Measurements from ENCODE around the gene ANO3. TPM values are rescaled to one million over a fixed set of nuclear protein-coding genes. Genes with fewer than 3 reads are reported as not detected.

The ANO3 gene
- total RNA-seq, 1 donor from 2014 or later: 1.3 TPM

DNA sequence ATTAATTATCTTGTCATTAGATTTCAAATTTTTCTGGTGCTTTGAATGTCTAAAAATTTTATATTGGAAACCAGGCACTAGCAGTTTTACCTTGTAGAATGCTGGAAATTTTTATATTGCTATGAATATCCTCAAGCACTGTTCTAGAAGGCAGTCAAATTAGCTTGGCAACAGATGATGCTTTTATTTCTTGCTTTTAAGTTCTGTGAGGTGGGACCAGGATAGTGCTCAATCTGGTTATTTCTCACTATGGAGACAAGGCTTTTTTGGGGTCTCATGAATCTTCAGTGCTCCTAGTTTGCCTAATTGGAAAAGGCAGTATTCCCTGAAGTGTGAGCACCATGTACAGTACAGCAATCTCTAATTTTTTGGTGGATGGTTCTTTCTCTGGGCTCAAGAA is 27.1 kb downstream of the ANO3 start:
- DNase-seq: no peak

GRCh38 chr11:26365284-26365683 is 33.4 kb downstream of the ANO3 start:
- no peak for DNase-seq

GRCh38 chr11:26377619-26378018 is 45.7 kb downstream of the ANO3 start:
- no peak for DNase-seq

DNA sequence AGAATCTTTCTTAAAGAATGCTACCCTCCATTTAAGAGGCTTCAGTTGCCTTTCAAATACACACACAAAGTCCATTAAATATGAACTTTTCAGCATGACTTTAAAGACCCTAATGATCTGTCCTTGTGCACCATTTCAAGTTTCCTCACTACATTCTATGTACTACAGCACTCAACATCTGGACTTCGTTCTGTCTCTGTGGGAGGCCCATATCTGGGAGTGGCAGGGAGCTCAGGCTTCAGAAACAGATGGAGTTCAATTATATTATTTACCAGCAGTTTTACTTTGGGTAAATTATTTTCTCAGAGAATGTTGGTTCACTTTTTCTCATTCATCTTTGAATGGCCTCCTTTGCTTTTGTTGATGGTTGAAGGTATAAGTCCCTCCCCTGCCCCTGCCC is 67.4 kb downstream of the ANO3 start:
- no peak for DNase-seq

DNA sequence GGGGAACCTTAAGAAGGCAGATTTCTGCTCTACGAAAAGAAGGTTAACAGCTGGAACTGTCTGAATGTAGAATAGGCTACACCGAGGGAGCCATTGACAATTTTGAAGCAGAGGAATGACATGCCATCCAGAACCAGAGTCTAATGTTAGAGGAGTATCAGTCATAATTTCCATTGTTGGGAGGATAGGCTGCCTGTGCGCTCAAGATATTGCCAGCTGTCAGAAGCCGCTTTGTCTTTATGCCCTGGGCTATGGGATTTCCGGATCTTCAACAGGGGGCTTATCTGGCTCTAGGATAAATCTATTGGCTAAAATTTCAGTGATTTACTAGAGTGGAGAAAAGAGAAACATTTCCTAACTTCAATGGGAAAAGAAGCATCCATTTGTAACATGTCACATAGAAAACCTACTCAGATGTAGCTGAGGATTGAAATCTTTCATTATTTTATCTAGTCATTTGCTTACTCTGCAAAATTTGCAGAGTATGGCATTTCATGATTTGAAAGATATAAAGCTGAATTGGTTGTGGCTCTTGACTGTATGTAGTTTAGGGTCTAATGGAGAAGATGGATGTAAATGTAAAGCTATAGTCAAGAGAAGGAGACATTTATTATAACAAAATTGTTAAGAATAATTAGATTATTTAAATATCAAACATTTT is 78.9 kb downstream of the ANO3 start:
- DNase-seq: peak; percentile 13

- DNase-seq: no peak
Measured at GRCh38 chr11:26412955-26413354, 81.0 kb downstream of the ANO3 start.

- peak; percentile 68 for DNase-seq
Measured at GRCh38 chr11:26418386-26418912, 86.5 kb downstream of the ANO3 start.

DNA sequence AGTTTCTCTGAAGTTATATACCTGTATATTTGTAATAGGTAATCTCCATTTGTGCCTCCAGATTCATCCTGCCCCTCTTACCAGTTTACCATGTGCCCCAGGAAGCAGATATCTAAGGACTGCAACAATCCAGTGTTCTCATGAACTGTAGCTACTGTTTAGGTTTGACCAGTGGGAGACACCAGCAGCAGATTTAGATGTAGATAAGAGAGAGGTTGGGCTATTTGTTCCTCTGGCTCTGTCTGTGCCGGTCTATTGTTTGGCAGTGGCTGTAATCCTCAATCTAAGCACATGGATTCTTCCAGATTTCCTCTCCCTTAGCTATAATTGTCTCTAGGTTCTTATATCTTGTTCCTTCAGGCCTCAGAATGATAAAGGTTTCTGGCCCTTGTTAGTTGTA is 88.4 kb downstream of the ANO3 start:
- DNase-seq: no peak

DNA sequence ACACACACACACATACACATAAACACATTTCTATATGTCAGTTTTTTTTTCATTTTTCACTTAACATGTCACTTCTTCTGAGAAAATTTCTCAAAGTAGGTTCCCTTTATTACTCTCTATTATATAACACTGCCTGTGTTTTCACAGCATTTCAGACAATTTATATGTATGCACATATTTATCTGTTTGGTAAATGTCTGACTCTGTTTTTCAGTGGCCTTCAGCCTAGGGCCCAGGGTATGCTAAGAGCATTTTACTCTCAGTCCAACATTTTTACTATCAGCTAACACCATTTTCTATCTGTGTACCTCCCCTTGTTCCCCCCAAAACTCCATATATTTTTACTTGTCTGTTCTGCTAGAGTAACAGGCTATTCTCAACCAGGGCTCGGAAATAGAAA is 92.3 kb downstream of the ANO3 start:
- no peak for DNase-seq

GRCh38 chr11:26439854-26440253 is 107.9 kb downstream of the ANO3 start:
- no peak for DNase-seq

DNA sequence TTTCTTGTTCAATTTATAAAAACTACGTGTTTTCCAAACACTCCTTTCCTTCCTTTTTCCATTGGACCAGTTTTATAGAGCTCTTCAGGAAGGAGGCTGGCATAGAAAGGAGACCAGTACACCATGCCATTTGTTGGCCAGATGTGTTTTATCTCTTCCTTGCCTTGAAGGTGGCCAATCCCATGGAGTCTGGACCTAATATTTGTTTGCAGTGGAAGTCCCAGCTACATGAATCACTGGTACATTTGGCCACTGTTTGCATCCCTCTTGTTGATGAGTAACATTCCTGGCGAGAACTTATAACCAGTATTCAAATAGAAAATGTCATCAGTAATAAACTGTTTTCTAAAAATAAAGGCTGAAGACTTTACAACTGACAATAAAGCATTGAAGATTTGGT is 110.2 kb downstream of the ANO3 start:
- DNase-seq: no peak

DNA sequence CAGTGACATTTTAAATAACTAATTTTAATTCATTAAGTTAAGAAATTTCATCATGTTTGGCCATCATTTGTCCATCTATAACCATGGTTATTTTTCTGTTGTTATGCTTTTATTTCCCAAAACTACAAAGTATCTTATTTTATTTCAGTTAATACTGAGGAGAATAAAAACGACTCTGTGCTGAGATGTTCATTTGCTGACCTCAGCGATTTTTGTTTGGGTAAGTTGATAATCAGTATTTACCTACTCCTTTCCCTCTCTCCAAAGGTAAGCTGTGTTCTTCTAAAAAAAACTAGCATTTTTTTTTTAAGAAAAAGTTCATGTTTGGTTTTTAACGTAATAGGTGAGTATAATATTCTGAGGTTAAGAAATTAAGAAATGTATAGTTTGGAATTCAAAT is 111.7 kb downstream of the ANO3 start:
- DNase-seq: no peak

- no peak for DNase-seq
Measured at GRCh38 chr11:26457636-26458035, 125.7 kb downstream of the ANO3 start.

DNA sequence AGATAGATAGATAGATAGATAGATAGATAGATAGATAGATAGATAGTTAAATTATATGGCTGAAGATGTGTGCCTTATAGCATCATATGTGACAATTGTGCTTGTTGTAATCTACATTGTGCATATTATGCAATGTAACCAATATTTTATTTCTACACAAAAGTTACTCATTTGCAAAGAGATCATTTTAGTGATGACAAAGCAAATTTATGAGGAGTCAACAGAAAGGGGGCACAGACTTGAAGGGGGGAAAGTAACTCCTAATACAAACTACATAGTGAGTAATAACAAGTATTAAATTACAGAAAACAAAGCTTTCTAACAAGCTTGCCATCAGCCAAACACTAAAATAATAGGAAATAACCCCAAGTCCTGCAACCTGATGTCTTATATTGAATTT is 133.3 kb downstream of the ANO3 start:
- no peak for DNase-seq

DNA sequence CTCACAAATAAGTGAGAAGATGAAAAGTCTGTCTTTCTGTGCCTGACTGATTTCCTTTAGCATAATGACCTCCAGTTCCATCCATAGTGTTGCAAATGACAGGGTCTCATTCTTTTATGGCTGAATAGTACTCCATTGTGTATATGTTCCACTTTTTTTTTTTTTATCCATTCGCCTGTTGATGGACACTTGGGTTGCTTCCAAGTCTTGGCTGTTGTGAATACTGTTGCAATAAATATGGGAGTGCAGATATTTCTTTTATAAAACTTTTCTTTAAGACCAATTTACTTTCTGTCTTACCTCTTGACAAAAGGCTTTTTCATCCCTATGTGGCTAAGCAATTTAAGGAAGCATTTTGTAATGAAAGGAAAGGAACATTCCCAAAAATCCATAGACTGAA is 135.6 kb downstream of the ANO3 start:
- DNase-seq: peak; percentile 9

DNA sequence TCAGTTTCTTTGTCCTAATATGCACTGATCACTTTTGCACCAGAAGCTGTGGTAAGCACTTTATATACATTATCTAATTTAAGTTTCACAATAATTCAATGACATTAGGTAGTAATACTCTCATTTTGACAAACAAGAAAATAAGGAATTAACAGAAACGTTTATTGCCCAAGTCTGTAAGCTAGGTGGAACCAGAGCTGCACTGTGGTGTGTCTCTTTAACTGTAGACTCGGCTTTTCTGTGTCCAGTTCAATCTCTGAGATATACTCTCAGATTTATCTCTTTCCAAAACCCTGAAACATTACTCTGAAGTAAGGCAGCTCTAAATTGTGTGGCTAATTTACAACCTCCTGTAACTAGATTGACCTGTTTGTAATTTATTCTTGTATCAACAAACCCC is 139.1 kb downstream of the ANO3 start:
- DNase-seq: peak; percentile 5

- no peak for DNase-seq
Measured at GRCh38 chr11:26473216-26474194, 141.6 kb downstream of the ANO3 start.

DNA sequence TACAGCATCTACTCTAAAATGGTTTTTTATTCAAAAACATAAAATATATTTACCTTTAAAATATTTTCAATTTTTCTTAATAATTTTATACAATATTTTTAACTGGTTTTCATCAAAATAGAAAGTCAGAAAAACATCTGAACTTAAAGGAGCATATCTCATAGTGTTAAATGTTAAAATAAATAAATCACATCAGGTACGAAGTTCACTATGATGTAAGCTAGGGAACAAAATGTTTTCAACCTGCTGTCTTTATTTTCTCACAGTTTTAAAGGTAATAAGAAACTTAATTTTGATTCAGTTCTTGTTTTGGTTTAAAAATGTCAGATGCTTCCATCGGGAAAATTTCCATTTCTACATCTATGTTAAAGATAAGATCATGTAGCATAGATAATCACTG is 142.5 kb downstream of the ANO3 start:
- DNase-seq: no peak

DNA sequence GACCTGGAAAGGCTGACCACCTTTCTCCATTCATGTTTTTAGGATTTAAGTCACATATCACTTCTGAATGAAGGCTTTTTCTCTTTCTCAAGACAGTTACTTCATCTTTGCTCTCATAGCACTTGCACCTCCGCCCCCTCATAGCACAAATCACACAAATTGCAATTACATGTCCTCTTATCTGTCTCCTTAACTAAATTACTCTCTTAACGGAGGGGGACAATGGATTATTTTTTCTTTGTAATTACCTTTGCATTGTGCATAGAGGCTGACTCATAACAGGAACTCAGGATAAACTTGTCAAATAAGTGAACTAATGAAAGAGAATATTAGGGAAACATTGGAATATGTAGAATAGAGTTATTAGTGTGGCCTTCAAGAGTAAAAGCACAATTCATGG is 145.5 kb downstream of the ANO3 start:
- DNase-seq: no peak

DNA sequence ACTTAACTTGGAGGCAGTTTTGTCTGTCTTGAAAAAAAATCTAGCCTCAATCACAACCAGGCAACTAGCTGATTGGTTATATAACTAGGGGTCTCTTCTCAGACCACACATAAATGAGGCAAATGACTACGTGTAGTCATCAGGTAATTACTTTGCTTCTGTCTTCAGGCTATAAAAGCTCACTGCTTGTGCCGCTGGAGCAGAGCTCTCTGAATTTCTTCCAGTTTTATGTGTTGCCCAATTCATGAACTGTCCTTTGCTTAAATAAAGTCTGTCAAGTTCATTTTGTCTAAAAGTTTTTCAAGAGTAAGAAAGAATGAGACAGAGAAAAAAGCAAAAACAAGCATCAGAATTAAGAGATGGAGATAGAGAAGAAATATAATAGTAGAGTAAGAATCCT is 146.8 kb downstream of the ANO3 start:
- DNase-seq: no peak

GRCh38 chr11:26480041-26480440 is 148.1 kb downstream of the ANO3 start:
- DNase-seq: no peak

DNA sequence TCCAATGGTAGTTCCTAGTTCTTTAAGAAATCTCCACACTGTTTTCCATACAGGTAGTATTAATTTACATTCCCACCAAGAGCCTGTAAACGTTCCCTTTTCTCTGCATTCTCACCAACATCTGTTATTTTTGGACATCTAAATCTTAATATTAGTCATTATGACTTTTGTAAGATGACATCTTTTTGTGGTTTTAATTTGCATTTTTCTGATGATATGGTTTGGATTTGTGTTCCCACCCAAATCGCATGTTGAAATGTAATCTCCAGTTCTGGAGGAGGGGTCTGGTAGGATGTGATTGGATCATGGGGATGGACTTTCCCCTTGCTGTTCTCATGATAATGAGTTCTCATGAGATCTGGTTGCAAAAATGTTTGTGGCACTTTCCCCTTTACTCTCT is 151.2 kb downstream of the ANO3 start:
- no peak for DNase-seq

DNA sequence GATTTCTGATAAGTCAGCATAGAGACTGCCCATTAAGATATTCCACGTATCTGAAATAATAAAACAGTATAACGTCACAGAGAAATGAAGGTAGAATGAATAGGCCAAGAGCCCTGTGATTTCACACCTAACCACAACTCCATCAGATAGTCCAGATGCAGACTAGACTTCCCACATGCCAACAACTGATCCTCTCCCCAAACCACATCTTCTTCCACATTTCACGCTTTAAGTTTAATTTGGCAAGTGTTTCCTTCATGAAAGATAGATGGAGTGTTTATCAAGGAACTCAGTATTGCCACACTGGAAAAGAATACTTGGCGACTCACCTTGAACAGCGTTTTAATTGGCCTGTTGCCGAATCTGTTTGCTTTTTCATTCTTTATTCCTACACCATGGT is 158.6 kb downstream of the ANO3 start:
- no peak for DNase-seq

DNA sequence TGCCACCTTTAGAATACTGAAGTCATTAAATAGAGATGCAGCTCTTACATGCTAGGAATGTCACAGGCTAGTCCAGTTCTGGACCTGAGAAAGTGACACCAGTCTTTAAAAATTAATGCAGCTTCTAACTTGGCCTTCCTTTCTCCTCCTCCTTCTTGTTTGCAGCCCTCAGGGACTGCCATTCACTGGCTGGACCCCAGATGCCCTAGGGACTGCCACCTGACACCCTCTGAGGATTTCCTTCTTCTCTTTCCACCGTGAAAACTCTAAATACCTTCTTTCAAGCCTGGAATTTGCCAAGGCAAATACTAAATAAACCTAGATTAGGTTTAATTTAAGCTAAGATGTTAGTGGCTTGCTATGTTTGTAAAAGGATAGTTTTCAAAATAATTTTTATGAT is 161.7 kb downstream of the ANO3 start:
- DNase-seq: no peak
